K562 (cell line): Measurements from ENCODE around the gene YIF1A. TPM values are rescaled to one million over a fixed set of nuclear protein-coding genes. Genes with fewer than 3 reads are reported as not detected.
A peak's percentile ranks its signal among the peaks of the same experiment; 100 is the strongest.

Experiments
- CEBPG ChIP-seq, 3 experiments: fragments of 200-800 bp in 1 of 3; sonication (Bioruptor generic) in 1 of 3; sonication (generic) in 1 of 3; formaldehyde crosslinking in 1 of 3; IDR thresholded peaks in 2 of 3; conservative IDR thresholded peaks in 1 of 3; 2 replicates each; pipeline versions ENCODE4 v1.6.1 to v1.8.0; 2016 to 2022; ENCODE audit warnings: missing compliant biosample characterization in 2 of 3, missing genetic modification characterization in 2 of 3, mild to moderate bottlenecking in 1 of 3, missing genetic modification reagents in 1 of 3
- CHD2 ChIP-seq: IDR thresholded peaks from 2 replicates; pipeline ENCODE4 v1.6.1; 2011; ENCODE audit warnings: low read depth, low read length
- FOXK2 ChIP-seq, 2 experiments: fragments of 450-650 bp; IDR thresholded peaks in 1 of 2; conservative IDR thresholded peaks in 1 of 2; 2 replicates each; pipeline ENCODE4 v1.6.1; 2016; ENCODE audit warnings: low read depth in 2 of 2, mild to moderate bottlenecking in 1 of 2
- HDAC2 ChIP-seq: fragments of 450-650 bp; IDR thresholded peaks from 2 replicates; pipeline ENCODE4 v1.6.1; 2016; ENCODE audit warnings: mild to moderate bottlenecking
- KAT2B ChIP-seq: IDR thresholded peaks from one replicate; pipeline ENCODE4 v1.6.1; 2012; ENCODE audit warnings: low read depth, mild to moderate bottlenecking, control low read depth, inconsistent platforms, low read length, moderate library complexity
- KAT7 ChIP-seq: sonication (generic); formaldehyde crosslinking; IDR thresholded peaks from 2 replicates; pipeline ENCODE4 v1.8.0; 2022; ENCODE audit warnings: missing genetic modification reagents, mild to moderate bottlenecking, borderline replicate concordance
- KLF6 ChIP-seq: fragments of 250-450 bp; sonication (Bioruptor Pico); IDR thresholded peaks from 2 replicates; pipeline ENCODE4 v1.4.0; 2020; ENCODE audit warnings: mild to moderate bottlenecking, moderate library complexity, borderline replicate concordance
- MAZ ChIP-seq, 2 experiments: fragments of 450-650 bp in 1 of 2; sonication (generic) in 1 of 2; formaldehyde crosslinking; IDR thresholded peaks in 1 of 2; conservative IDR thresholded peaks in 1 of 2; 2 replicates each; pipeline versions ENCODE4 v1.4.0 to v1.5.0; 2020; ENCODE audit warnings: mild to moderate bottlenecking in 1 of 2, missing genetic modification reagents in 1 of 2
- MCM3 ChIP-seq: fragments of 450-650 bp; IDR thresholded peaks from 2 replicates; pipeline ENCODE4 v1.6.1; 2016
- NR1H2 ChIP-seq: sonication (generic); formaldehyde crosslinking; IDR thresholded peaks from 2 replicates; pipeline ENCODE4 v1.4.0; 2020; ENCODE audit warnings: mild to moderate bottlenecking, missing genetic modification reagents
- PHF20 ChIP-seq: fragments of 450-650 bp; IDR thresholded peaks from 2 replicates; pipeline ENCODE4 v1.6.1; 2018; ENCODE audit not compliant: partially characterized antibody
- PRDM10 ChIP-seq: fragments of 450-650 bp; IDR thresholded peaks from 2 replicates; pipeline ENCODE4 v1.6.1; 2018; ENCODE audit not compliant: partially characterized antibody
- SIX5 ChIP-seq, 2 experiments: IDR thresholded peaks; 2 replicates each; pipeline ENCODE4 v1.6.1; 2011; ENCODE audit warnings: low read length in 2 of 2, borderline replicate concordance in 1 of 2, low read depth in 1 of 2, mild to moderate bottlenecking in 1 of 2, moderate library complexity in 1 of 2; ENCODE audit not compliant: insufficient read depth in 1 of 2
- SREBF1 ChIP-seq: fragments of 150-350 bp; IDR thresholded peaks from 2 replicates; pipeline ENCODE4 v1.6.1; 2014; ENCODE audit warnings: antibody characterized with exemption, low read depth, low read length, borderline replicate concordance
- STAT5B ChIP-seq: fragments of 250-450 bp; sonication (Bioruptor Pico); IDR thresholded peaks from 2 replicates; pipeline ENCODE4 v1.8.0; 2021; ENCODE audit warnings: mild to moderate bottlenecking, inconsistent platforms
- TCF3 ChIP-seq: sonication (generic); formaldehyde crosslinking; IDR thresholded peaks from 2 replicates; pipeline ENCODE4 v1.4.0; 2020; ENCODE audit warnings: mild to moderate bottlenecking, missing genetic modification reagents
- ZNF197 ChIP-seq: fragments of 200-800 bp; sonication (Bioruptor generic); IDR thresholded peaks from 2 replicates; pipeline ENCODE4 v1.6.1; 2016; ENCODE audit warnings: low read depth, missing genetic modification characterization, missing compliant biosample characterization
- ZNF280A ChIP-seq: fragments of 450-650 bp; IDR thresholded peaks from 2 replicates; pipeline ENCODE4 v1.6.1; 2018; ENCODE audit warnings: mild to moderate bottlenecking, low read depth; ENCODE audit not compliant: partially characterized antibody
- ZNF384 ChIP-seq: IDR thresholded peaks from 2 replicates; pipeline ENCODE4 v1.6.1; 2012; ENCODE audit warnings: low read depth, low read length, improper control_type of control experiment
- ZNF395 ChIP-seq: fragments of 200-800 bp; sonication (Bioruptor generic); IDR thresholded peaks from 2 replicates; pipeline ENCODE4 v1.6.1; 2017; ENCODE audit warnings: missing genetic modification characterization, missing compliant biosample characterization
- ZNF586 ChIP-seq: fragments of 450-650 bp; formaldehyde crosslinking; conservative IDR thresholded peaks from 2 replicates; pipeline ENCODE4 v1.4.0; 2020; ENCODE audit warnings: mild to moderate bottlenecking, moderate library complexity
- polyA plus RNA-seq, 8 experiments: library from polyadenylated mRNA; depleted of rRNA in 4 of 8; stranded (reverse) in 5 of 8; unstranded in 3 of 8; fragments of >200 nt; fragmentation: Nextera tagmentation in 2 of 8; fragmentation: Illumina TruSeq in 1 of 8; extraction: Ambion mirVana in 2 of 8; extraction: Trizol in 1 of 8; gene quantifications; 2 replicates each; pipeline versions ENCODE4 v1.2.1 to v1.2.3, GENCODE V29; 2011 to 2014; ENCODE audit warnings: inconsistent platforms in 1 of 8, missing spikeins in 1 of 8
- total RNA-seq, 7 experiments: library from RNA; depleted of rRNA in 6 of 7; stranded (reverse); fragments of >200 nt in 6 of 7; fragmentation: Illumina TruSeq in 2 of 7; extraction: Trizol in 2 of 7; gene quantifications; 2 replicates each; pipeline versions ENCODE4 v1.2.1 to v1.2.3, GENCODE V29; 2011 to 2021; ENCODE audit warnings: low replicate concordance in 1 of 7

Gene YIF1A
- total and polyA plus RNA-seq, 9 of the 15 experiments (the other 6 are each of a cell fraction or from before 2014, with no cell fraction given): 8.6 to 121 (median 77.2) TPM

GRCh38 chr11:66312549-66313320 lies 23.8 kb upstream of the YIF1A start (continued):
- no peak for TF ChIP-seq ZNF395 (CRISPR knock-in tag)
- TF ChIP-seq TCF3: no peak
- TF ChIP-seq PRDM10: peak; percentile 95
- TF ChIP-seq CEBPG (CRISPR knock-in tag; IDR thresholded peaks at IDR 0.05): no peak
- no peak for TF ChIP-seq CEBPG (tag; conservative IDR thresholded peaks at IDR 0.05 in 1 of 2, IDR thresholded peaks at IDR 0.05 in 1 of 2)
- no peak for TF ChIP-seq ZNF384
- no peak for TF ChIP-seq CHD2
- TF ChIP-seq FOXK2 (conservative IDR thresholded peaks at IDR 0.05 in 1 of 2, IDR thresholded peaks at IDR 0.05 in 1 of 2; ENCODE audit: low read depth in 2 of 2): peak in 1 of 2 experiments; percentile 70; a peak in 2 of 4 replicates
- TF ChIP-seq SREBF1: no peak
- TF ChIP-seq KLF6: 0 out of 2 replicates have a peak, but pooled peaks have one; percentile 17
- TF ChIP-seq STAT5B (CRISPR knock-in tag): no peak
- TF ChIP-seq MCM3: no peak
- no peak for TF ChIP-seq ZNF280A
- TF ChIP-seq KAT7 (CRISPR knock-in tag): no peak
- no peak; a peak in 1 of 4 replicates for TF ChIP-seq MAZ (CRISPR knock-in tag; conservative IDR thresholded peaks at IDR 0.05 in 1 of 2, IDR thresholded peaks at IDR 0.05 in 1 of 2)
- TF ChIP-seq ZNF586 (CRISPR knock-in tag): no peak
- no peak for TF ChIP-seq NR1H2 (CRISPR knock-in tag)
- TF ChIP-seq ZNF197: no peak
- TF ChIP-seq PHF20: no peak
- no peak for TF ChIP-seq SIX5 (IDR thresholded peaks at IDR 0.05; ENCODE audit: borderline replicate concordance in 1 of 2, insufficient read depth in 1 of 2, low read depth in 1 of 2, low read length in 2 of 2)
- no peak for TF ChIP-seq KAT2B
- no peak for TF ChIP-seq HDAC2
